Measurements from ENCODE around the gene SMOC2. TPM values are rescaled to one million over a fixed set of nuclear protein-coding genes. Genes with fewer than 3 reads are reported as not detected.
A peak's percentile ranks its signal among the peaks of the same experiment; 100 is the strongest.

Gene SMOC2
- total RNA-seq, 8 experiments from 2014 or later, result 0.15 to 31.4 (median 0.94) TPM; not detected in 2

- no peak for ATAC-seq (replicated peaks in 6 of 8)
- Histone ChIP-seq H3K4me1 (replicated peaks in 1 of 2) (peaks cover 3 to 9% of the 10 kb centered on the region in 2 donors), H3K4me3 (no peak overlapping the region), H3K27ac (no peak overlapping the region)
- in situ Hi-C loops (cut with MboI; ENCODE audit: low pct_unique_long_range_greater_than_20kb in 2 of 9, low sequenced_read_pairs in 9 of 9, unreplicated experiment in 9 of 9), result no loop called here
- WGBS, 10 experiments, result 75 to 100% (median 100%) methylated on average over 1 to 3 of the region's 10 CpGs; no CpG with 5 or more reads in 7 of the 10 experiments
These were observed 113.5 kb downstream of the SMOC2 start for GRCh38 chr6:168554472-168554871.

- ATAC-seq (replicated peaks in 6 of 8), result no peak
- 29 to 98% (median 92%) methylated on average over 6 to 16 of the region's 33 CpGs; no CpG with 5 or more reads in 4 of the 10 experiments for WGBS, 10 experiments
- Histone ChIP-seq H3K4me1 (replicated peaks in 1 of 2) (peaks cover 8 to 10% of the 10 kb centered on the region in 2 donors), H3K4me3 (no peak overlapping the region), H3K27ac (no peak overlapping the region)
- in situ Hi-C loops (cut with MboI; ENCODE audit: low pct_unique_long_range_greater_than_20kb in 2 of 9, low sequenced_read_pairs in 9 of 9, unreplicated experiment in 9 of 9), result no loop called here
These were observed 114.1 kb downstream of the SMOC2 start for GRCh38 chr6:168554898-168555617.

- Histone ChIP-seq H3K4me3 (no peak overlapping the region), H3K4me1 (replicated peaks in 1 of 2) (peaks cover 10 to 12% of the 10 kb centered on the region in 2 donors), H3K27ac (no peak overlapping the region)
- ATAC-seq (replicated peaks in 6 of 8), result no peak
- 93 to 100% (median 96%) methylated on average over 3 to 17 of the region's 41 CpGs; no CpG with 5 or more reads in 7 of the 10 experiments for WGBS, 10 experiments
- in situ Hi-C loops (cut with MboI; ENCODE audit: low pct_unique_long_range_greater_than_20kb in 2 of 9, low sequenced_read_pairs in 9 of 9, unreplicated experiment in 9 of 9), result no loop called here
These were observed 114.8 kb downstream of the SMOC2 start for GRCh38 chr6:168555618-168556273.

- Histone ChIP-seq H3K27ac (no peak overlapping the region), H3K4me1 (replicated peaks in 1 of 2) (peaks cover 10 to 12% of the 10 kb centered on the region in 2 donors), H3K4me3 (no peak overlapping the region)
- 0 to 100% (median 88%) methylated on average over 1 to 8 of the region's 8 CpGs for WGBS, 10 experiments
- ATAC-seq (replicated peaks in 6 of 8), result peak in 2 of 8 experiments; percentile 71 to 76
- in situ Hi-C loops (cut with MboI; ENCODE audit: low pct_unique_long_range_greater_than_20kb in 2 of 9, low sequenced_read_pairs in 9 of 9, unreplicated experiment in 9 of 9), result no loop called here
These were observed 116.5 kb downstream of the SMOC2 start for GRCh38 chr6:168557512-168557911.

GRCh38 chr6:168558686-168559085, 117.7 kb downstream of the SMOC2 start:
- WGBS, 10 experiments, result 70 to 100% (median 92%) methylated on average over 1 to 16 of the region's 20 CpGs
- peaks cover 10 to 16% of the 10 kb centered on the region in 2 donors for H3K4me1 ChIP-seq (replicated peaks in 1 of 2)
- no peak for ATAC-seq (replicated peaks in 6 of 8)
- H3K27ac ChIP-seq, result no peak overlapping the region
- H3K4me3 ChIP-seq, result no peak overlapping the region
- in situ Hi-C loops (cut with MboI; ENCODE audit: low pct_unique_long_range_greater_than_20kb in 2 of 9, low sequenced_read_pairs in 9 of 9, unreplicated experiment in 9 of 9), result no loop called here

GRCh38 chr6:168559574-168560098, 118.7 kb downstream of the SMOC2 start:
- Histone ChIP-seq H3K27ac (no peak overlapping the region), H3K4me1 (replicated peaks in 1 of 2) (peaks cover 10 to 16% of the 10 kb centered on the region in 2 donors), H3K4me3 (no peak overlapping the region)
- in situ Hi-C loops (cut with MboI; ENCODE audit: low pct_unique_long_range_greater_than_20kb in 2 of 9, low sequenced_read_pairs in 9 of 9, unreplicated experiment in 9 of 9), result no loop called here
- 51 to 89% (median 72%) methylated on average over 3 to 6 of the region's 6 CpGs; no CpG with 5 or more reads in 1 of the 10 experiments for WGBS, 10 experiments
- ATAC-seq (replicated peaks in 6 of 8), result peak in 5 of 8 experiments; percentile 65 to 87 (median 68)

- peak in 1 of 8 experiments; percentile 6 for ATAC-seq (replicated peaks in 6 of 8)
- Histone ChIP-seq H3K4me1 (replicated peaks in 1 of 2) (peaks cover 10 to 16% of the 10 kb centered on the region in 2 donors), H3K4me3 (no peak overlapping the region), H3K27ac (no peak overlapping the region)
- in situ Hi-C loops (cut with MboI; ENCODE audit: low pct_unique_long_range_greater_than_20kb in 2 of 9, low sequenced_read_pairs in 9 of 9, unreplicated experiment in 9 of 9), result no loop called here
- 13 to 84% (median 62%) methylated on average over 1 to 4 of the region's 6 CpGs; no CpG with 5 or more reads in 1 of the 10 experiments for WGBS, 10 experiments
These were observed 119.1 kb downstream of the SMOC2 start for GRCh38 chr6:168560126-168560525.

GRCh38 chr6:168562576-168563151, 121.7 kb downstream of the SMOC2 start:
- 55 to 100% (median 86%) methylated on average over 1 to 11 of the region's 29 CpGs; no CpG with 5 or more reads in 4 of the 10 experiments for WGBS, 10 experiments
- peak in 3 of 8 experiments; percentile 19 to 34 (median 32) for ATAC-seq (replicated peaks in 6 of 8)
- Histone ChIP-seq H3K4me3 (no peak overlapping the region), H3K27ac (no peak overlapping the region), H3K4me1 (replicated peaks in 1 of 2) (peaks cover 8 to 16% of the 10 kb centered on the region in 2 donors)
- in situ Hi-C loops (cut with MboI; ENCODE audit: low pct_unique_long_range_greater_than_20kb in 2 of 9, low sequenced_read_pairs in 9 of 9, unreplicated experiment in 9 of 9), result no loop called here

GRCh38 chr6:168563656-168564055, 122.7 kb downstream of the SMOC2 start:
- 64 to 100% (median 80%) methylated on average over 1 to 7 of the region's 11 CpGs; no CpG with 5 or more reads in 5 of the 10 experiments for WGBS, 10 experiments
- no peak overlapping the region for H3K27ac ChIP-seq
- in situ Hi-C loops (cut with MboI; ENCODE audit: low pct_unique_long_range_greater_than_20kb in 2 of 9, low sequenced_read_pairs in 9 of 9, unreplicated experiment in 9 of 9), result no loop called here
- H3K4me1 ChIP-seq (replicated peaks in 1 of 2), result peaks cover 8 to 16% of the 10 kb centered on the region in 2 donors
- no peak overlapping the region for H3K4me3 ChIP-seq
- ATAC-seq (replicated peaks in 6 of 8), result no peak

- in situ Hi-C loops (cut with MboI; ENCODE audit: low pct_unique_long_range_greater_than_20kb in 2 of 9, low sequenced_read_pairs in 9 of 9, unreplicated experiment in 9 of 9), result no loop called here
- H3K27ac ChIP-seq, result no peak overlapping the region
- WGBS, 10 experiments, result 0 to 100% (median 90%) methylated on average over 1 to 4 of the region's 4 CpGs; no CpG with 5 or more reads in 1 of the 10 experiments
- H3K4me1 ChIP-seq (replicated peaks in 1 of 2), result peaks cover 1 to 5% of the 10 kb centered on the region in 2 donors
- no peak for ATAC-seq (replicated peaks in 6 of 8)
- H3K4me3 ChIP-seq, result no peak overlapping the region
These were observed 124.1 kb downstream of the SMOC2 start for GRCh38 chr6:168565112-168565511.

- no peak overlapping the region for H3K4me3 ChIP-seq
- no peak for ATAC-seq (replicated peaks in 6 of 8)
- in situ Hi-C loops (cut with MboI; ENCODE audit: low pct_unique_long_range_greater_than_20kb in 2 of 9, low sequenced_read_pairs in 9 of 9, unreplicated experiment in 9 of 9), result no loop called here
- 0 to 86% (median 70%) methylated on average over 1 to 10 of the region's 11 CpGs; no CpG with 5 or more reads in 2 of the 10 experiments for WGBS, 10 experiments
- H3K4me1 ChIP-seq (replicated peaks in 1 of 2), result peaks cover 0 to 4% of the 10 kb centered on the region in 2 donors
- no peak overlapping the region for H3K27ac ChIP-seq
These were observed 129.2 kb downstream of the SMOC2 start for GRCh38 chr6:168570211-168570610.

- H3K27ac ChIP-seq, result no peak overlapping the region
- no peak for ATAC-seq (replicated peaks in 6 of 8)
- in situ Hi-C loops (cut with MboI; ENCODE audit: low pct_unique_long_range_greater_than_20kb in 2 of 9, low sequenced_read_pairs in 9 of 9, unreplicated experiment in 9 of 9), result no loop called here
- no peak overlapping the region for H3K4me3 ChIP-seq
- 89 to 100% (median 92%) methylated on average over 3 to 19 of the region's 19 CpGs; no CpG with 5 or more reads in 3 of the 10 experiments for WGBS, 10 experiments
- peaks cover 0 to 4% of the 10 kb centered on the region in 2 donors for H3K4me1 ChIP-seq (replicated peaks in 1 of 2)
These were observed 130.3 kb downstream of the SMOC2 start for GRCh38 chr6:168571268-168571667.
